ENCODE results near the gene ZNF384. TPM values are rescaled to one million over a fixed set of nuclear protein-coding genes. Genes with fewer than 3 reads are reported as not detected.
A peak's percentile ranks its signal among the peaks of the same experiment; 100 is the strongest.

Gene ZNF384
- total and polyA plus RNA-seq, 7 donors = 22.0 to 44.9 (median 26.2) TPM

DNA sequence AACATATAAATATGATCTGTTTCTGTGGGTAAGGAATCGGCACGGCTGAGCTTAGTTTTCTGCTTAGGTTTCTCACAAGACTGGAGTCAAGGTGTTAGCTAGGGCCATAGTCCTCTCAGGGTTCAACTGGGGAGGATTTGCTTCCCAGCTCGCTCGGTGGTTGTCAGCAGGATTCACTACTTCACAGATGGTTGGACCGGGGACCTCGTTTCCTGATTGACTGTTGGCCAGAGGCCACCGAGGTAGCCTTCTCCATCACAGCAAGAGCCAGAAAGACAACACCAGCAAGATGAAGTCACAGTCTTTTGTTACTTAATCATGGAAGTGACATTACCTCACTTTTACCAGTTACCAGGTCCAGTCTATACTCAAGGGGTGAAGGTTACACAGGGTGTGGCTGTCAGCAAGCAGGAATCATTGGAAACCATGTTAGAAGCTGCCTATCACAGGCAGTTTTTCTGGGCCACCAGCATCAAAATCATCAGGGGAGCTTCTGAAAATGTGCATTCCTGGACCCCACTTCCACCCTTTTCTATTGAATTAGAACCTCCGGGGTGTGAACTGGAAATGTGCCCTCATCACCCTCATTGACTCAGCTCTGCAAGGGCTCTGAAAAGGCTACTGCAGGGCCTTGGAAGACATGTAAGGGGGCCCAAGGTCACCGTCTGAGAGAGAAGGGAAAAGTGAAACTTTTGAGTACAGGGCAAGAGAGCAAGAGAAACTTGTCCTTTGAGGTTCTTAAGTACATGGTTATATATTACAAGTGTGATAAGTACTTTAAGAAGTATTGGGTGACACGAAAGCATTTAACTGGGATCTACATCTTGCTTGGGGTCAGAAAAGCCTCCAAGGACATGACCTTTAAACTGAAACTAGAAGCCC is 45.6 kb upstream of the ZNF384 start:
- peaks cover 15 to 36% of the 10 kb centered on the region in 2 donors for H3K36me3 ChIP-seq (ENCODE audit: insufficient read depth in 1 of 2, low read depth in 1 of 2)
- WGBS, 3 donors = 49 to 65% (median 50%) methylated on average over 10 of the region's 10 CpGs
- no peaks in the 10 kb centered on the region for H3K27me3 ChIP-seq (ENCODE audit: insufficient read depth in 3 of 3, low read length in 2 of 3)
- no peak for ATAC-seq
- no peak for DNase-seq
- TF ChIP-seq, protein P1, sequence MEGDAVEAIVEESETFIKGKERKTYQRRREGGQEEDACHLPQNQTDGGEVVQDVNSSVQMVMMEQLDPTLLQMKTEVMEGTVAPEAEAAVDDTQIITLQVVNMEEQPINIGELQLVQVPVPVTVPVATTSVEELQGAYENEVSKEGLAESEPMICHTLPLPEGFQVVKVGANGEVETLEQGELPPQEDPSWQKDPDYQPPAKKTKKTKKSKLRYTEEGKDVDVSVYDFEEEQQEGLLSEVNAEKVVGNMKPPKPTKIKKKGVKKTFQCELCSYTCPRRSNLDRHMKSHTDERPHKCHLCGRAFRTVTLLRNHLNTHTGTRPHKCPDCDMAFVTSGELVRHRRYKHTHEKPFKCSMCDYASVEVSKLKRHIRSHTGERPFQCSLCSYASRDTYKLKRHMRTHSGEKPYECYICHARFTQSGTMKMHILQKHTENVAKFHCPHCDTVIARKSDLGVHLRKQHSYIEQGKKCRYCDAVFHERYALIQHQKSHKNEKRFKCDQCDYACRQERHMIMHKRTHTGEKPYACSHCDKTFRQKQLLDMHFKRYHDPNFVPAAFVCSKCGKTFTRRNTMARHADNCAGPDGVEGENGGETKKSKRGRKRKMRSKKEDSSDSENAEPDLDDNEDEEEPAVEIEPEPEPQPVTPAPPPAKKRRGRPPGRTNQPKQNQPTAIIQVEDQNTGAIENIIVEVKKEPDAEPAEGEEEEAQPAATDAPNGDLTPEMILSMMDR (IDR thresholded peaks at IDR 0.05) = no peak
- no peak overlapping the region for H3K4me3 ChIP-seq
- peaks cover 12% of the 10 kb centered on the region for H3K4me1 ChIP-seq
- no peaks in the 10 kb centered on the region for H3K9me3 ChIP-seq
- H3K27ac ChIP-seq = peak overlapping the region; percentile 84
- intact Hi-C loops (cut with DNase I) = loop anchor here (2.0 to 5.0 kb wide), 3 partner anchors 43 to 92 kb away; no protein-coding TSS in a partner anchor

DNA sequence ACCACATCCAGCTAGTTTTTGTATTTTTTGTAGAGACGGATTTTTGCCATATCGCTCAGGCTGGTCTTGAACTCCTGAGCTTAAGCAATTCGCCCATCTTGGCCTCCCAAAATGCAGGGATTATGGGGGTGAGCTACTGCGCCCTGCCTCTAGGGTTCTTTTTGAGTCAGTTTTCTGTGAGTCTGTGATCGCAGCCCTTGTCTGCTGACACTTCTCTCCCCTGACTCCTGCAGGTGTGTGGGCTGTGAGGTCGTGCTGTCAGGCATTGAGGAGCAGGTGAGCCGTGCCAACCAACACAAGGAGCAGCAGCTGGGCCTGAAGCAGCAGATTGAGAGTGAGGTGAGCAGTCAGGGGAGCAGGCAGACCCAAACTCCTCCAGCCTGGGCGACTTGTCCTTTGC is 41.0 kb upstream of the ZNF384 start:
- H3K9me3 ChIP-seq = no peaks in the 10 kb centered on the region
- no peaks in the 10 kb centered on the region for H3K27me3 ChIP-seq (ENCODE audit: insufficient read depth in 3 of 3, low read length in 2 of 3)
- TF ChIP-seq, protein P1 (IDR thresholded peaks at IDR 0.05) = no peak
- peaks cover 4% of the 10 kb centered on the region for H3K4me1 ChIP-seq
- WGBS, 3 donors = 92 to 94% (median 93%) methylated on average over 8 of the region's 8 CpGs
- no peak overlapping the region for H3K27ac ChIP-seq
- H3K4me3 ChIP-seq = no peak overlapping the region
- peaks cover 15 to 68% of the 10 kb centered on the region in 2 donors for H3K36me3 ChIP-seq (ENCODE audit: insufficient read depth in 1 of 2, low read depth in 1 of 2)
- intact Hi-C loops (cut with DNase I) = no loop called here
- DNase-seq (no peak), ATAC-seq (no peak)

DNA sequence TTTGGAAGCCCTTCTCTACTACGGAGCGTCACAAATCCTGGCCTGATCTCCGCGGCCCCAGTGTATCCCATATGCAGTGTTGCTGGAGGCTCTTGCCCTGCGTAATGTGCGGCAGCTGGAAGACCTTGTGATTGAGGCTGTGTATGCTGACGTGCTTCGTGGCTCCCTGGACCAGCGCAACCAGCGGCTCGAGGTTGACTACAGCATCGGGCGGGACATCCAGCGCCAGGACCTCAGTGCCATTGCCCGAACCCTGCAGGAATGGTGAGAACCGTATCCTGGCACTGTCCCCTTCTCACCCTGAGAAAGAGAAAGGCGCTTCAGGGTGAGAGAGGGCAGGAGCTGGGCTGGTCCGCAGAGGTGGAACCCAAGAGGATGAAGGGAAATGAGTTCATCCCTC is 40.0 kb upstream of the ZNF384 start:
- Histone ChIP-seq H3K4me1 (peaks cover 11% of the 10 kb centered on the region), H3K27me3 (ENCODE audit: insufficient read depth in 3 of 3, low read length in 2 of 3) (no peaks in the 10 kb centered on the region), H3K27ac (no peak overlapping the region), H3K4me3 (no peak overlapping the region), H3K9me3 (no peaks in the 10 kb centered on the region), H3K36me3 (ENCODE audit: insufficient read depth in 1 of 2, low read depth in 1 of 2) (peaks cover 15 to 63% of the 10 kb centered on the region in 2 donors)
- no peak for DNase-seq
- TF ChIP-seq, protein P1 (IDR thresholded peaks at IDR 0.05) = no peak
- no peak for ATAC-seq
- intact Hi-C loops (cut with DNase I) = no loop called here
- 93 to 97% (median 94%) methylated on average over 18 of the region's 18 CpGs for WGBS, 3 donors

DNA sequence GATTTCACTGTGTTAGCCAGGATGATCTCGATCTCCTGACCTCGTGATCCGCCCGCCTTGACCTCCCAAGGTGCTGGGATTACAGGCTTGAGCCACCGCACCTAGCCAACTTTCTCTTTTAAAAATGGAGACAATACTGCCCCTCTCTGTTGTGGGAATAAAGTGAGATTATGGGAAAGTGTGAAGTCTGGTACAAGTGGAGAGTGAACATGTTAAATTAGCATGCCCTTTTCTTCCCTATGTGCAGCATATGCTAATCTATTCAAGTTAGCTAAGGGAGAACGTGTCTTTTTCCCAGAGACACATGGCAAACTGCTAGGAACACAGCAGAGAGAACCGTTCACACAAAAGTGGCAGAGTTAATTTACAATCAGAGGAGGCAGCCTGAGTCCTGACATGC is 36.2 kb upstream of the ZNF384 start:
- Histone ChIP-seq H3K27me3 (ENCODE audit: insufficient read depth in 3 of 3, low read length in 2 of 3) (peaks cover 0 to 4% (median 0%) of the 10 kb centered on the region in 3 donors), H3K36me3 (ENCODE audit: insufficient read depth in 1 of 2, low read depth in 1 of 2) (peaks cover 7 to 38% of the 10 kb centered on the region in 2 donors), H3K9me3 (no peaks in the 10 kb centered on the region), H3K4me1 (peaks cover 11% of the 10 kb centered on the region), H3K27ac (peak overlapping the region; percentile 90), H3K4me3 (peak overlapping the region; percentile 68)
- DNase-seq (no peak), ATAC-seq (no peak)
- WGBS, 3 donors = 78 to 84% (median 80%) methylated on average over 7 of the region's 7 CpGs
- TF ChIP-seq, protein P1 (IDR thresholded peaks at IDR 0.05) = no peak
- intact Hi-C loops (cut with DNase I) = no loop called here

Data from psoas muscle (tissue), 8 donors.